Stimulated activated naive CD4-positive, alpha-beta T cell (primary cell): ENCODE measurements around the gene RUVBL1.

Experiments used
- DNase-seq, 6 experiments: peaks; one replicate each; lab custom pipeline; 2025; lab: John Stamatoyannopoulos, UW

Gene RUVBL1

DNA sequence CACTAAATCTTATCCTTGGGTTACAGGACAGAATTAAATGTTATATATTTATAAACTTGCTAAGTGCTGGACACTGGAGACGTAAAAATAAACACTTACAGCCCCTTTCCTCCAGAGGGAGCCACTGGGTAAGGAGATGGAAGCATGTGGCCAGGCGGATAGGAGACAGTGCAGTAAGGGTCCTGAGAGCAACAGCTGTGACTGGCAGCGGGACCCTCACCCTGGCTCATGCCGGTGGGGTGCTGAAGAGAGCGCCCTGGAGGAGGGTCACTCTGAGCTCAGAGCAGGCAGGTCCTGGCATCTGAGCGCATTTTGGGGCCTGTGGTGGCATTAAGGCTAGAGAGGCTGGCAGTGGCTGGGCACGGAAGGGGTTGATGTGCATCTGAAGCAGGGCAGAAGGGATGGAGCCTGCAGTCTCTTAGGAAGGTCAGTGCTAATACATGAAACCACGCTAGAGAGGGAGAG is 55.4 kb downstream of the RUVBL1 start:
- peak in 4 of 6 experiments; percentile 13 to 32 (median 29) for DNase-seq

- no peak for DNase-seq
Measured at GRCh38 chr3:128067489-128067888, 56.1 kb downstream of the RUVBL1 start.

DNA sequence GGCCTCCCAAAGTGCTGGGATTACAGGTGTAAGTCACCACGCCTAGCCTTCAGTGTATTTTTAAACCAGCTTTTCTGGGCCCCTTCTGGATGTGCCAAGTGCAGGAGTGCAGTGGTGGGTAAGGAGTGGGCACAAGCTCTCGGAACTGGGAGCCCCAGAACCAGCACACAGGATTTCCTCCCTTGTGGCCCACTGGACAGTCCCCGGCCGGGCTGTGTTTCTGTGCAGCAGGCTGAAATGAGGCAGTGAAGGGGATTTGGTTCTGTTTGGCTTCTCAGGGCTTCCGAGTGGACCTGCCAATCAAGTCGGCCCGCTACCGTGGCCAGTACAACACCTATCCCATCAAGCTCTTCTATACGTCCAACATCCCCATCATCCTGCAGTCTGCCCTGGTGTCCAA is 56.9 kb downstream of the RUVBL1 start:
- no peak for DNase-seq

DNA sequence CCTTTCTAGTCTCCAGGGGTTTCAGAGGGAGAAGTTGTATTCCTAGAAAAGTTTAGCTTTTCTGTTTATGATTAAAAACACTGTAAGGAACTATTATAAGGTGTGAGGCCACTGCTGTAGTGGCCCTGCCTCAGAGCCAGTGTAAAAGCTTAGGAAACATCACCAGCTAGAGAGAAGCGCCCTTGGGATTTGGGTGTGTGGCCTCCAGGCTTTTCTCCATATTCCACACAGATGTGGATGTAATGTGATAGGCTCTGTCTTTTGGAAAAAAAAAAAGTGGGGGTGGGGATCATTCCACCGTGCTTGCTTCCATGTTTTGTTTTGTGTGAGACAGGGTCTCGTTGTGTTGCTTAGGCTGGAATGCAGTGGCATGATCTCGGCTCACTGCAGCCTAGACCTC is 57.5 kb downstream of the RUVBL1 start:
- no peak for DNase-seq

DNA sequence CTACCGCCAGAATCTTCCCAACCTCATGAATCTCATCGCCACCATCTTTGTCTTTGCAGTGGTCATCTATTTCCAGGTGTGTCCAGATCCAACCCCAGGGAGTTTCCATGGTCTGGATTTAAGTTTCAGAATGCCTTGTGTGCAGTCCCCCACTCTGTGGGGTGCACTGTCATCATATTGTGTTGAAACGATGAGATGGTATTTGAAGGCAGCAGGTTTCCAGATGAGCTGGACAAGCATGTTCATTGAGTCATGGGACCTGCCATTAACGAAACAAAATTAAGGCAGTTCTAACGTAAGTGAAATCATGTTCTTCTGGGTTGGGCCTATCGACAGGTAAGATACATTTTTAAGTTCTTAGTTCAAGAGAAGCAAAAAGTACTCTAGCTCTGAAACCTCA is 58.6 kb downstream of the RUVBL1 start:
- DNase-seq, result no peak

GRCh38 chr3:128063865-128064264 is 59.7 kb downstream of the RUVBL1 start:
- DNase-seq, result no peak

GRCh38 chr3:128062033-128062745 is 61.4 kb downstream of the RUVBL1 start:
- no peak for DNase-seq

DNA sequence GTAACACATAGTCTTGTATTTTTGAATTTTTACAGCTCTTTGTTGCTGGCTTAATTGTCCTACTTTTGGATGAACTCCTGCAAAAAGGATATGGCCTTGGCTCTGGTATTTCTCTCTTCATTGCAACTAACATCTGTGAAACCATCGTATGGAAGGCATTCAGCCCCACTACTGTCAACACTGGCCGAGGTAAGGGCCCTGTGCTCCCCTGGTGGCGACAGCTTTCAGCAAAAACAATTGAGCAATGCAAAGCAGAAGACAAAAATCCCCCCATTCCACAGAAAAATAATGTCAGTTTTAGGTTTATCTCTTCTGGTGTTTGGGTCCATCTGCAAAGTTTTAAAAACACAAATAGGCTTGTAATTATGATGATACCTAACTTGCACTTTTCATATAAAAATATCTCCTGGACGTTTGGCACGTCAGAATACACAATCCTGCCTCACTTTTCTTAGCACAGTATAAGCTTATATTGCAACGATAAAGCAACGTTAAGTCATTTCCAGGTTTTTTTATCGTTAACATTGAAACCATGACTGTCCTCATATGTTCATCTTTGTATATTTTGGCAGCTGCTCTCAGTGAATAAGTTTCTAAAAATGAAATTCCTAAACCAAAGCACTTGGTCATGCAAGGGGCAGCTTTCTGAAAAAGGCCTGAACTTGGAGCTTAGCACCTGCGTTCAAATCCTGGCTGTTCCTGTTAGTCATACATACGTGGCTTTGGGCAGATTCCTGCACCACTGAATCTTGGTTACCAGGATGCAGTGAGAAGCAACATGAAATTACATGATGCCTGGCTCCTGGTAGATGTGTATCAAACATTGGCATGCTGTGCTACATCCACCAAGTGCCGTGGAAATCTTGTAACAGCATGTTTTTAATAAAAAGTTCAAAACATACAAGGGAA is 62.9 kb downstream of the RUVBL1 start:
- no peak for DNase-seq

DNA sequence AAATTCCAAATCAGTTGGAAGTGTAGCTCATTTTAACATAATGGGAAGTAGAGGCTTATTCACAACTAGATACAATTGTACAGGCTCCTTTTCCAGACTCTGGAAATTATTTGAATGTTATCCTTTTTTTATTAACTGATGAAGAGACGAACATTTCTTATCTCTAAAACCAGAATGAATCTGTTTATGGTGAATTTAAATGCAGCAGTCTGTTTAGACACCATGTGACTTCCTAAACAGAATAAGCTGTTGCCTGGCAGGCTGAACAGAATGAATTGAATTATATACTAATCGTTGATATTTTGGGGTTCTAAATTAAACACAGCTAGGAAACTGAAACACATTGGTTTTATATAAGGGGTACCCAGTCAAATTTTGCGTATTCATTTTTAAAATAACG is 67.4 kb downstream of the RUVBL1 start:
- no peak for DNase-seq

GRCh38 chr3:128054367-128054766 is 69.2 kb downstream of the RUVBL1 start:
- DNase-seq, result no peak

- DNase-seq, result no peak
Measured at GRCh38 chr3:128053614-128054013, 70.0 kb downstream of the RUVBL1 start.

DNA sequence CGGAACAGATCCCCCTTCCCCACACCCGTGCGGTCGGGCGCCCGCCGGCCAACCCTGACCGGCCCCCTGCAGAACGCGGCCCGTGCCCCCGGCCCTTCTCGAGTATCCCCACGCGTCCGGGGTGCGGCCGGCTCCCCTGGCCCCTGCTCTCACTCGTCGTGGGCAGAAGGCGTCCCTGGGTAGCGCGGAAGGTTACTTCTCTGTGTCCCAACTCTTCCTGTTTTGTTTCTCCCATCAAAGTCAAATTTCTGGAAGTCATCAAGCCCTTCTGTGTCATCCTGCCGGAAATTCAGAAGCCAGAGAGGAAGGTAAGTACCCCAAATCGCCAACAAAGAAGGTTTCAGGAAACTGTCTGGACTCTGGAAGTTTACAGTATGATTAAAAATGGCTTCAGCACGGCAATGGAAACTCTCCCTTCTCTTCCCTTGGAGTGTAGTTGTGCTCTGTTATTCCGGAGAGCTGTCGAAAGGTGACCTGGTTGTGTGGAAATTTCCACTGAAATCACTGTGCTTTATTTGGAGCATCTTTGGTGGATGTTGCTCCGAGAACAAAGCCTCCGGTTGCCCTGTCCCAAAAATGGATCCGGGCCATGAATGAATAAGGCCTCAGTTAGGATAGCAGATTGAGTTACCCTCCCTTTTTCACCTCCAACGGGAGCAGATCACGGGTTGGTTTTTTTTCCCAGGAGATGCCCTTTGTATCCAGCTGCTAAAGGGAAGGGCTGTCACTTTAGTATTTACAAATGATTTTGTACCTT is 70.8 kb downstream of the RUVBL1 start:
- DNase-seq, result no peak

DNA sequence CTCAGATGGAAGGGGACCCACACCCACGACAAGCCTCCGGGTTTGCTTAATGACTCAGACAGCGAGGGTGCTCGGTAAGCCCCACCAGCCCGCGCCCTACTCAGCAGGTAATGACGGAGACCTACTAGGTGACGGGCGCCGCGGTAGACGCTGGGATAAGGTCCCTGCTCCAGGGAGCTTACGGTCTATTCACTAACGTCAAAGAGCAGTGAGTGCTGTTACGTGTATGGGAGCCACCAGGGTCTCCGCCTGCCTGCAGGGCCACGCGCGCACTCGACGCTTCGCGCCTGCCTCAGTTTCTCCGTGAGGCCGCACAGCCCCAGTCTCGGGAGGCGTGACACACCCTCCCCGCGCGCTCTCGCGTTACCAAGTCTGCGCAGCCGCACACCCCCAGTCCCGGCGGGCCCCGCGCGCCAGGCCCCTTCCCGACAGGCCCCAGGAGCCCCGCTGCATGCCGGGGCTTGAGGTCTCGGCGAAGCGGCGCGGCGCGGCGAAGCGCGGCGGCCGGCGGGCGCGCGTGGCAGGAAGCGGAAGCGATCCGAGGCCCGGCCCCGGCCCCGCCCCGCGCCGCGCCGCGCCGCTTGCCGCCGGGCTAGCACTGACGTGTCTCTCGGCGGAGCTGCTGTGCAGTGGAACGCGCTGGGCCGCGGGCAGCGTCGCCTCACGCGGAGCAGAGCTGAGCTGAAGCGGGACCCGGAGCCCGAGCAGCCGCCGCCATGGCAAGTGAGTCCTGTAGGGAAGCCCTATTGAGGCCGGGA is 71.6 kb downstream of the RUVBL1 start, which contains the start of gene SEC61A1:
Gene SEC61A1 (plus strand): TSS at position 601 of the 758 bp plus-strand sequence. CDS start 116 bp downstream, at position 717.
- DNase-seq, result peak; percentile 88 to 95 (median 92)

GRCh38 chr3:128051459-128051836 is 72.2 kb downstream of the RUVBL1 start:
- no peak for DNase-seq

GRCh38 chr3:128050597-128050996 is 73.0 kb downstream of the RUVBL1 start:
- DNase-seq, result no peak

GRCh38 chr3:128041344-128041743 is 82.3 kb downstream of the RUVBL1 start:
- no peak for DNase-seq

GRCh38 chr3:128040660-128041059 is 83.0 kb downstream of the RUVBL1 start:
- DNase-seq, result no peak

GRCh38 chr3:128040041-128040440 is 83.6 kb downstream of the RUVBL1 start:
- no peak for DNase-seq

- no peak for DNase-seq
Measured at GRCh38 chr3:128036119-128036518, 87.5 kb downstream of the RUVBL1 start.

GRCh38 chr3:128033102-128033501 is 90.5 kb downstream of the RUVBL1 start:
- no peak for DNase-seq
